ENCODE measurements around the gene RTTN.
"Not testable (repeated sequence)": the region's sequence is repeated elsewhere in the genome, so short reads cannot be mapped to it uniquely, and the experiment has no call there.

RTTN gene

GRCh38 chr18:70021043-70021442, 184.4 kb downstream of the RTTN start:
- DNase-seq = no peak

- DNase-seq = no peak
Measured at GRCh38 chr18:70019991-70020390, 185.5 kb downstream of the RTTN start.

- no peak for DNase-seq
Measured at GRCh38 chr18:70019136-70019535, 186.4 kb downstream of the RTTN start.

GRCh38 chr18:70015127-70015526, 190.4 kb downstream of the RTTN start:
- DNase-seq = no peak

GRCh38 chr18:70005580-70005979, 199.9 kb downstream of the RTTN start:
- DNase-seq = no peak

- DNase-seq = no peak
Measured at GRCh38 chr18:70004696-70005095, 200.8 kb downstream of the RTTN start.

GRCh38 chr18:69999656-70000055, 205.8 kb downstream of the RTTN start:
- no peak for DNase-seq

- DNase-seq = no peak
Measured at GRCh38 chr18:69998523-69998987, 206.9 kb downstream of the RTTN start.

GRCh38 chr18:69996951-69997798, 208.3 kb downstream of the RTTN start:
- DNase-seq = no peak

- no peak for DNase-seq
Measured at GRCh38 chr18:69996417-69996816, 209.1 kb downstream of the RTTN start.

- no peak for DNase-seq
Measured at GRCh38 chr18:69995774-69996173, 209.7 kb downstream of the RTTN start.

GRCh38 chr18:69992776-69993175, 212.7 kb downstream of the RTTN start:
- no peak for DNase-seq

GRCh38 chr18:69987870-69988269, 217.6 kb downstream of the RTTN start:
- no peak for DNase-seq

GRCh38 chr18:69985239-69985638, 220.2 kb downstream of the RTTN start:
- DNase-seq = no peak

GRCh38 chr18:69982417-69982816, 223.1 kb downstream of the RTTN start:
- no peak for DNase-seq

GRCh38 chr18:69981948-69982347, 223.5 kb downstream of the RTTN start:
- no peak for DNase-seq

GRCh38 chr18:69980982-69981804, 224.3 kb downstream of the RTTN start:
- no peak for DNase-seq

GRCh38 chr18:69980509-69980908, 225.0 kb downstream of the RTTN start:
- no peak for DNase-seq

- no peak for DNase-seq
Measured at GRCh38 chr18:69978732-69979715, 226.5 kb downstream of the RTTN start.

- not testable (repeated sequence) for DNase-seq
Measured at GRCh38 chr18:69975294-69975693, 230.2 kb downstream of the RTTN start.

GRCh38 chr18:69974365-69974764, 231.1 kb downstream of the RTTN start:
- no peak for DNase-seq

- DNase-seq = no peak
Measured at GRCh38 chr18:69969491-69969890, 236.0 kb downstream of the RTTN start.

GRCh38 chr18:69968039-69968438, 237.4 kb downstream of the RTTN start:
- DNase-seq = peak; percentile 66
